SKM-1 (cell line): ENCODE measurements around the gene GAS2L2.
A peak's percentile ranks its signal among the peaks of the same experiment; 100 is the strongest.
"Not testable (repeated sequence)": the region's sequence is repeated elsewhere in the genome, so short reads cannot be mapped to it uniquely, and the experiment has no call there.

ENCODE experiments used
- DNase-seq: peaks from one replicate; lab custom pipeline; 2025; ENCODE audit not compliant: unreplicated experiment; lab: John Stamatoyannopoulos, UW

GAS2L2 gene

DNA sequence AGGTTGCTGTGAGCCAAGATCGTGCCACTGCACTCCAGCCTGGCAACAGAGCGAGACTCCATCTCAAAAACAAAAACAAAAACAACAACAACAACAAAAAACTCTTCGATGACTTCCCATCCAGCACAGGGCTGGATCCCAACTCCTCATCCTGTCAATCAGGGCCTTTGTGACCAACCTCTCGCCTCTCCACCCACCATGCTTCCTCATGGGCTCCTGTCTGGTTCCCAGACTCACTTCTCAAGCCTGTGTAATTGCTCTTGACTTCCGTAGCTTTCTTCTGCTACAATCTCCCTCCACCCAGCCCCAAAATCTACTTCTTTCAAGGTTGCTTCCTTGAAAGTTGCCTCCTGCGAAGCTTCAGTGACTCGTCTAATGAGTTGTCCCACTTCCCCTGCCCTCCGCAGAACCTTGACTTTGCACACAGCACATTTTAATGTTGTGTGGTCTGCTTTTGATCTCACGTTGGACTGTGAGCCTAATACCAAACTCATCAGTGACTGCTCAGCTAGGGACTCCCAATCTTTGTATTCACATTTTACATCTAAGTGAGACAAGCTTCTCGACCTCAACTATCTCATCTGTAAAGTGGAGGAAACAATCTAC is 22.5 kb downstream of the GAS2L2 start:
- no peak for DNase-seq

DNA sequence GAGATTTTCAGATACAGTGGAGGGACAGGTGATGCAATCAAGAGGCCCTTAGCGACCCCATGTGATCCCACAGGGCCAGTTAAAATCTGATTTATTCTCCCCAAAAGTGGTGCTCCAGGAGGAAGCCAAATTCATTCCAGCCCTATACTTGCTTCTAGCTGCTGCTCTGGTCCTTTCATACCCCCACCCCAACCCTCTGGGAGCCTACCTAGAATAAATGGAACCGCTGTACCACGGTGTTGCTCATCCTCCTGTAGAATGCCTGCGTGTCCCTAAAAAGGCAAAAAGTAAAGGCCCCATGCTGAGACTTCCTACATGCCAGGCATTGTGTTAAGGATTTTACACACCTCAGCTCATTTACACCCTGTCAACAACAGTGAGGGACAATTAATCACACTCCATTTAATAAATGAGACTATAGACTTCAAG is 23.6 kb downstream of the GAS2L2 start:
- no peak for DNase-seq

DNA sequence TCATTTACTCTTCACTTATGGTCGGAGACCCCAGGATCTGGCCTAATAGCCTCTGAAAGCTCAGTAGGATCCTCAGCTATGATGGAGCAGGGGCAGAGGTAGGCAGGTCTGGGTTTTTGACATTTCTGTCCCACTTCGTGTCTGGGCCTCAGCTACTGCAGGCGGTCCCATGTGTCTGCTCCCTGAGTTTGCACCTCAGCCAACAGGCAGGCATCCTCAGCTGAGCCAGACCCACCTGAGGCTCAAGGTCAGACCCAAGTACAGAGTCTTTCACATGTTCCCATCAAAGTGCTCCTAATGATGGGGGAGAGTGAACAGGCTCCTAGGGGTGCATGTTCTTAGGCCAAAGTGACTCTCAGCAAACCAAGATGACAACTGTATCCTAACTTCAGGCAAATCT is 24.5 kb downstream of the GAS2L2 start:
- no peak for DNase-seq

DNA sequence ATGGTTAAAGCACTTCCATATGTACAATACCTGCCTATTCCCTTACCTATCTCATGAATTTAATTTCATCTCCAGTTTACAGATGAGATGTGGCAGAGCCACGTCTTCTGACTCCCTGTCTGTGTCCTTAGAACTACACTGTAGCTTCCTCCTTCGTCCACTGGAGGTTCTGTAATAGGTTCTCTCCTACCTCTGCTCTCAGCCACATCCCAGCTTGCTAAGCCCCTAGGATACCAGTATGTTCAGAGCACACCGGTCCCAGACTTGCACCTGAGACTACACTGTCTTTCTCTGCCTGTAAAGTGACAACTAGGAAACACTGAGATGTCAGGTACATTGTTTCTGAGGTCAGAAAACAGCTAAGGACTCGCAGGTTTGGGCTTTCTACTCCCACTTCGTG is 25.4 kb downstream of the GAS2L2 start:
- DNase-seq: no peak

DNA sequence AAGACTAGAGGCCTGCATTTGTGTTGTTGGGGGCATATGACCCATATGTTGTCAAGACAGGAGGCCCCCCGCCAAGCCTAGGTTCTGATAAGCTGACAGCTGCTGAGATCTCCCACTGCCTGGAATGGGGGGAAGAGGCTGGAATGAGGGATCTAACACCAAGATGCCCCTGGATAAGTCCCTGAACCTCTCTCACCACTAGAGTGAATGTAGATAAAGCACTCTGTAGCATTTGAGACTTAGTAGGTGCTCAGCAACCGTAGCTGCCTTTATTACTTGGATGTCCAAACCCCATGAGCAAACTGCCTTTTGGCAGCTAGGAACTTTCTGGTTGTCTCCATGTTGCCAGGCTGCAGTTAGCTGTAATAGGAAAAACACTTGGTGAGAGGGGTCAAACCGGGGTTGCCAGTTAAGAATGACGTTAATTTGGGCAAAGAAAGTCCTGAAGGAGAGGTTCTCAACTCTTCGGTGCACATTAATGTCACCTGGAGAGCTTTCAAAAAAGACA is 26.0 kb downstream of the GAS2L2 start:
- no peak for DNase-seq

DNA sequence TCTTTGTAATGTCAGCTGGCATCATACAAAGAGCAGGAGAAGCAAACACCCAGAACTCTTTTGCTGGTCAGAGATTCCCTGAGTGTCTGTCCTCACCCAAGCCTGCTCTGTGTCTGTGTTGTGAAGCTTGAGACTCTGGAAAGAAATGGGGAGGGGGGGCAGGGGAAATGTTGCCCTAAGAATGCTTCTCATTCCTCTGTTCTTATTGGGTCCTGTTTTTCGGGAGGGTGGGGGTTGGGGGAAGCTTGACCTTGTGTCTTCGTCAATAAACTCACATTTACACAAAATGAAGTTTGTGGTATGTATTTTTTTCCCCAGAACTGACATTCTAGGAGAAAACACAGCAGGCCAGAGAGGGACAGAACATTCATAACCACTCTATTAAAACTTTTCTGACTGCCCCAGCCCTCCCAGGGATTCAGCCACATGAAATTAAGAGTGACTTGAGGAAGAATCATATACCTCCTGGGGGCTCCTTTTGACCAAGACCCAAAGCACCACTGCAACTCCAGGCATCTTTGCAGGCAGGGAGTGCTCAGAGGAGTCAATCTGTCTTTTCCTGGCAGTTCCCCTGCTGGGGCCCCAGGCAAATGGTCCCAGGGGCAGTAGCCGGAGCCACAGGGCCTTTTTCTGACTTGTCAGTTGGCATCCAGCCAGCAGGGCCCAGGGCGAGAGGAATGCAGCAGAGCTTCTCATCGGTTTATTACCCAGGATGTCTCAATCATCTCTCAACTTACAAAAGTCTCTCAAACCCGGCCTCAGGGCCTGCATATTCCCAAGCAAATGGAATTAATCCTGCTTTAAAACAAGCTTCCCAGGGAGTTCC is 26.7 kb downstream of the GAS2L2 start:
- DNase-seq: no peak

DNA sequence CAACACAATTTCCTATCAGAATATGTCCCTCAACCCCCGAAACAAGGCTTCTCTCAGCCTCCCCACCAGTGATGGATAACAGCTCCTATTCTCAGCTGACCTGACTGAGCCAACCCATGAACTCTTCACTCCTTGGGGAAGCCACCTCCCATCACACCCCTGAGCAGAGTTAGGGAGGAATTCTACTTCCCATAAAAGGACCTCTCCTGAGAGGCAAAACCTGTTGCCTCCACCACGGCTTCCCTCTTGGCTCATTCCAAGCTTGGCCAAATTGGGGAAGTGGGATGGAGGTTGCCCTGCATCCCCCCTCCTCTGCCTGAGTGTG is 27.3 kb downstream of the GAS2L2 start:
- DNase-seq: no peak

DNA sequence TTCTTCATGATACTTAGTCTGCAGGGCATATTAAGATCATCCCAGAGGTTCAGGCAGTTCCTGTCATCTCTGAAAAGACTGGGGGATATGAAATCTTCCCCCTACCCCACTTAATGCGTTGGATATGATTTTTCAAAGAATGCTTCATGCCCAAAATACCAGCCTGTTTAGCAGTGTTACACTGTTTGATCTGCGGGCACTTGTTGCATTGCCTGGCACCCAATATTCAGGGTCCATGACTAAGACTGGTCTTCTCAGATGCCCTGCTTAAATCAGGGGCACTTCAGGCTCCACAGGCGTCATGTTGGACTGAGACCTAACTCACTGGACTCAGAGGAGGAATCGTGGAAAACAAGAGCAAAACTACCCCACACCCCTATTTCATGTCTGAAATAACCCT is 28.0 kb downstream of the GAS2L2 start:
- DNase-seq: no peak

DNA sequence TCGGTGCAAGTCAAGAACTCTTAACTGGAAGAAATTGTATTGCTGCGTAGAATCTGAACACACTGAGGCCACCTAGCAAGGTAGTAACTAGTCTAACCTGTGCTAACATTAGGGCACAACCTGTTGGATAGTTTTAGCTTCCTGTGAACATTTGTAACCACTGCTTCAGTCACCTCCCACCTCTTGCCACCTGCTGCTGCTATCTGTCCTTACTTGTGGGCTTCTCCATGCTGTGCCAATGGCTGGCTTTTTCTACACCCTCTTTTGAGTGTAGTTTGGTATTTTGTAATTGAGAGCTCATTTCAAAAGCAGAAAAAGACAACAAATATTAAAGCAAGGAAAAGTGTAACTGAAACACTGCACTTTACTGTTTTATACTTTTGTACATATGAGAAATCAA is 29.3 kb downstream of the GAS2L2 start:
- no peak for DNase-seq

DNA sequence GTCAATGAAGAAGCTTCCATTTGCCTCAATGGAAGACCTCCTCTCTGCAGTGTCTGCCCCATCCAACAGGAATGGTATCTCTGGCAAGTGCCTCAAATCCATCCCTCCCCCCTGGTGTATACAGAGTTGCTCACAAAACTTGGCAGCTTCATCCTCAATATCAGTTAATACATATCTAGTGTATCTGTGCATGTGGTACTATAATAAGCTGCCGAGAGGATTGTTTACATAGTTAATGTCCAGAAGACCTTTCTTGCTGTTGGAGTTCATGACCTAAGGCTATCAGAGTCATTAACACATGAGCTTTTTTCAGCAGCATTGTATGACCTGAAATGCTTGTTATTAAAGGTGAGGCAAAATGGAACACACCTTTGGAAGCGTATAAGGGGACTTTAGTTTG is 35.6 kb downstream of the GAS2L2 start:
- DNase-seq: no peak

DNA sequence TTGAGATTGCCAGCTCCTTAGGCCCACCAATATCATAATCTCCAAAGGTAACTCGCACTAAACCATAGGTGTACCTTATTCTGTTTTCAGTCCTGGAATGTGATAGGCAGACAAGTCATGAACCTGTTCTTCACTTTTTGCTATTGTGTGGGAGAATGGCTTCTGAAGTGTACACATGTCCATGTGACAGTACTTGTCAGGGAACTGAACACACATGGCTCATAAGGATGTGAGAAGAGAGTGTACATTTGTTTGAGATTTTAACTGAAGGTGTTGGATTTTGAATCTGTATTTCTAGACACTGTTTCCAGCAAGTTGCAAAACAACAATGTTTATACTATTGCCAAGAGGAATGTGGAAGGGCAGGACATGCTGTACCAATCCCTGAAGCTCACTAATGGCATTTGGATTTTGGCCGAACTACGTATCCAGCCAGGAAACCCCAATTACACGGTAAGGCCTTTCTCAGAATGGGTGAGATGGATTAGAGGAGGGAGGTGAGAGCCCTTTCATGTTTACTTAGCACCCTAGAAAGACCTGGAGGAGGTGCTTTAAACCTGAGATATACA is 36.1 kb downstream of the GAS2L2 start:
- DNase-seq: no peak

DNA sequence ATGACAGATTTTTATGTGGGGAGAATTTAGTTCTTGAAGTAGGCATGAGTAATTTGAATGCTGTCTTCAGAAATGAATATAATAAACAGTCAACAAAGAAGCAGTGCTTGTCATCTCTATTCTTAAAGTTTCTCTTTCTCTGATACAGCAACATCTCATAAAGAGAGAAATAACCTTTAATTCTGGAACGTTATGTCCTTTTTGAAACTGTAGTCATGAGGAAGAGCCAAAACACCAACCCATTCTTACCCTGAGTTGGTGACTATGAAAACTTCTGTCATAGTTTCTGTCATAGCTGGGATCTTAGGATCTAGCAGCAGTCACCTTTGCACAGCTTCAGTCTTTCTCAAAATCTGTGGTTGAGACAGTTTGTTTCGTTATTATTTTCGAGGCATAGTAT is 36.9 kb downstream of the GAS2L2 start:
- DNase-seq: no peak

DNA sequence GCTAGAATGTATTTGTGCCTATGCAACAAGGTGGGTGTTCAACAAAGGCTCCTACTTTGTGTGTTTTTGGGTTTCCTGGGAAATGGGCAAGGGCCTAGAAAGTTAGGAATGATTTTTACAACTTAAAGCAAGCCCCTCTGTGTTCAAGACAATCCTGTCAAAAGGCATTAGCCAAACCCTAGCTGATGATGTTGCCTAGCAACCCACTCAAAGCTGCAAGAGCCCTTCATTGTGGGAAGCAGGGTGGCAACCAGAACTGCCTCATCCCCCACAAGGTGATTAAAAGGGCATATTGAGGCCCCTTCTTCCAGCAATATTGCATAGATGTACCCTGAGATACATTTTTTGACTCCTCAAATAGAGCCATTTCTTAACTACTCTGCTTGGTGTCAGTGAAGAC is 37.6 kb downstream of the GAS2L2 start:
- DNase-seq: no peak

DNA sequence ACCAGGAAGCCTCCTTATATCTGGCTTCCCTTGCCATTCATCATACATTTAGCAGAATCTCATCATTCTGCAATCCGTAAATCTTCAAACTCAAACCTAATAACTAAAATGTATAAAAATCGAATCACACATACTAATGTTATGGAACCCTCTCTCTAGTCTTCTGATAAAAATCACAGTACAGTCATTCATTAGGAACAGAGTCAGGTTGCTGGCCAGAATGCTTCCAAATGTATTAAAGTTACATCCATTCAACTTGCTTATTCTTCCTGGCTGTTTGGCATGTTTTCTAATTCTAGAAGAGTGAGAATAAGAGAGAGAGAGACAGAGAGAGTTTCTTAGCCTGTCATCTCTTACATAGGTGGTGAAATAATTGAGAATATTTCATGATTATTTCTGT is 38.1 kb downstream of the GAS2L2 start:
- DNase-seq: no peak

DNA sequence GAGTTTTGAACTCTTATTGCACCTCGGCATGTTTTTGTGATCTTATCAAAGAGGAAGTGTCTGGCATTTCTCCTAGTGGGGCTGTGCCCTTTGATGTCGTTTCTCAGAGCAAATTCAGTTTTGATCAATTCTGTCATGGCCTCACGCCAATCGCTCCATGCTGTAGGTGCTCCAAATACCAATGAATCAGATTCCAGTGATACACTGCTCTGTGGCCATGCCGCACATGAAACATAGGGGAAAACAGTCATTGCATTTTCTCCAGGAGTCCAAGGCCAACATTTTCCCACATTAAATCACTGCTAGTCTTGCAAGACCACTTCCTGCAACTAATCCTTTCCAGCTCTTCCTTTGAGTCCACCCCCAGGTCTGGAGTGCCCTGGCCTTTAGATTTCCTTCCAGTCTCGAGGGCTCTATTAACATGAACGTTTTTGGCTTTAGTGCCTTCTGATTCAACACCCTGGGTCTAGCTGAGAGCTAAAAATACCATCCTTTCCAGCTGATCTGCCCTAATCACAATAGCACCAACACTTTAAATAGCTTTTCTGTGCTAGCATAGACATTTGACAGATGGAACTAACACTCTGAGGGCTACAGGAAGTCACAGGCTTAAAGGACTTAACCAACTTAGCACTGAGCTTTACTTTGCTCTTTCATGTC is 39.8 kb downstream of the GAS2L2 start:
- DNase-seq: no peak

DNA sequence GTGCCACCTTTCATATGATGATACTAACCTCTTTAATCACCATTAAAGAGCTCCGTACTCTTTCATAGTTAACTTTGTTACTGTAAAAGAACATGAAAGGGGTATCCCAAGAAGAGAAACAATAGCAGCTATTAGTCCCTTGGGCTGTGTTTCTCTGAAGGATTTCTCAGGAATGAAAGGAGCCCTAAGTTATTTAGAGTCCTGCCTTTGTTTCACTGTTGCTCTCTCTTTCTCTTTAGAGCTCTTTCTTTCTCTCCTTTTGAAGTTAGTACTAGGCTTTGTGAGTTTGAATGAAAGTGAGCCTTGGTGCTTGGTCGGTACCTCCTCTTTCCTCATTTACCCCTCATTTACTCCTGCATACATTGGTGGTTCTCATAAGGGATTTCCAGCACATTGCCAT is 42.1 kb downstream of the GAS2L2 start:
- no peak for DNase-seq

DNA sequence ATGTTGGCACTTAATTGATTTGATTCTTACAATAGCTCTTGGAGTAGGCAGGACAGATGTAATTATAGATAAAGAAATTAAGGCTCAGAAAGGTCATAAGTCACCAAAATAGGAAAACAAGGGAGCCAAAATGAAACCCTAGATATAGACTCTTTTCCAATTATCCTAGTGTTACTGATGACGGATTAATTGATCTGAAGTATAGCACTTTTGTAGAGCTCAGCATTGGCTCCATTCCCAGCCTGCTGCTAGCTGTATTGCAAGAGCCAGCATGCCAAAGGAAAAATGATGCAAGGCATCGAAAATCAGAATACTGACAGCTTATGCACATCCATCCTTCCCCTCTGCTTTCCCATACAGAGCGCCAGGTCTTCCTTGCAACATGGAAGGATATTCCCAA is 43.2 kb downstream of the GAS2L2 start:
- no peak for DNase-seq

DNA sequence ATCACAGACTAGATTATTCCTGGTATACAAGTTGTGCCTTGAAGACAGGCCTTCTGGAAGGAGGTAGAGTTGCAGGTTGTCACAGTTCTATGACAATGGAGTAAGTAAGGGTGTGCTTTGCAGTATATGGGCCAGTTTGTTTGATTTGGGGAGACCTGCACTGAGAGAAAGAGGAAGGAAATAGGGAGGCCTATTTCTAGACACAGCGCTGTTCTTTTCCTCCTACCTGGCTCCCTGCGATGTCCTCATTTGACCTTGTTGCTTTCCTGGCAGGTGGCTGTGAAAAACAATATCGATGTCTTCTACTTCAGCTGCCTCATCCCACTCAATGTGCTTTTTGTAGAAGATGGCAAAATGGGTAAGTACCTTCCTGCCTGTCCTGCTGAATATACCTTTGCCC is 44.1 kb downstream of the GAS2L2 start:
- DNase-seq: peak; percentile 2

DNA sequence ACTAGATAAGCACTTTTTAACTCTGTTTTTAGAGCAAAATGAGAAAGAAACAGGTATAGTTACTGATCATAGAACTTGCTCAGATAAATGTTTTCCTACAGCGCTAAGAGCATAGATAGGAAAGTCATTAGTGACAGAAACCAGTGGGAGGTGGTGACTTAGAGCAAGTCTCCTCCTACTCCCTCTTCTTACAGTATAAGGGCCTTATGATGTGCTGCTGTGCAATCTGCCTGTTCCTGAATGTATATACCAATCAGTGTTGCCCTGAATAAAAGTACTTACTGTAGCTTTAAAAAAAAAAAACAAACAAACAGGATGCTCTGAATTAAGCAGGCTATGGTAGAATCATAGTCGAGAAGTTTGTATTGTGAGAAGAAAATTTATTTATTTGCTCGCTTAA is 44.9 kb downstream of the GAS2L2 start:
- DNase-seq: no peak

DNA sequence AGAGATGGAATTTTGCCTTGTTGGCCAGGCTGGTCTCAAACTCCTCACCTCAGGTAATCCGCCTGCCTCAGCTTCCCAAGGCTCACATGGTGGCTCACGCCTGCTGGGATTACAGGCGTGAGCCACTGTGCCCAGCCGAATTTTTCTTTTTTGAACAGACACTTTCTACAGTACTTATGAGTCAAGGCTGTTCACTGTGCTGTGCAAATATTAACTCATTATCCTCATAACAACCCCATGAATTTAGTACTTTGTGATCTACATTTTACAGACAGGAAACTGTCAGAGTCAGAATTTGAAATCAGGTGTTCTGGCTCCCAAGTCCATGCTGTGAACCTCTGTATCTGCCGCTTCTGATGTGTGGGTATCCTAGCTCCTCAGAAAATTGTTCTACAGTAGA is 47.3 kb downstream of the GAS2L2 start:
- DNase-seq: no peak

DNA sequence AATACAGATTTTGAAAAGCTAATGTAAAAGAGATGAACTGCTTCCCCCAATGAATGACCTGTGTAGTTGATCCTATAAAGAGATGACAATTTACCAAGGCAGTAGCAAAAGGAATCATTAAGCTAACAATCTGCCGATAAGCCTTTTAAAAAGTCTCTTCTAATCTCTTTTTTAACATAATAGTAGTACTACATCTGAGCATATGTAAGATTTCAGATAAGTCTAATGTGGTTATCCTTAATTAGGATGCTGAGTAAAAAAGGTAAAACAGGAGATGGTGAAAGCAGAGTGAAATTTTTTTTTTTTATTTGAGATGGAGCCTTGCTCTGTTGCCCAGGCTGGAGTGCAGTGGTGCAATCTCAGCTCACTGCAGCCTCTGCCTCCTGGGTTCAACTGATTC is 47.8 kb downstream of the GAS2L2 start:
- DNase-seq: no peak

DNA sequence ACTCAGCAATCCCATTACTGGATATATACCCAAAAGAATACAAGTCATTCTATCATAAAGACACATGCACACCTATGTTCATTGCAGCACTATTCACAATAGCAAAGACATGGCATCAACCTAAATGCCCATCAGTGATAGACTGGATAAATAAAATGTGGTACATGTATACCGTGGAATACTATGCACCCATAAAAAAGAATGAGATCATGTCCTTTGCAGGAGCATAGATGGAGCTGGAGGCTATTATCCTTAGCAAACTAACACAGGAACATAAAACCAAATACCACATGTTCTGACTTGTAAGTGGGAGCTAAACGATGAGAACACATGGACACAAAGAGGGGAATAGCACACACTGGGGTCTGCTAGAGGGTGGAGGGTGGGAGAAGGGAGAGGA is 49.7 kb downstream of the GAS2L2 start:
- DNase-seq: not testable (repeated sequence)
